ENCODE data around the gene SLC48A1. TPM values are rescaled to one million over a fixed set of nuclear protein-coding genes. Genes with fewer than 3 reads are reported as not detected.

Gene SLC48A1
- total and polyA plus RNA-seq, 2 donors (not counting 3 experiments of a cell fraction or from before 2014, with no cell fraction given): 17.3 to 20.3 TPM

GRCh38 chr12:47800582-47800981 is 27.5 kb downstream of the SLC48A1 start:
- Histone ChIP-seq H3K4me3 (replicated peaks in 1 of 3; ENCODE audit: insufficient read depth in 1 of 3, low read depth in 1 of 3, low read length in 3 of 3) (no peak overlapping the region), H3K9me3 (replicated peaks; ENCODE audit: control insufficient read depth, insufficient read depth, low read length) (no peaks in the 10 kb centered on the region), H3K4me2 (ENCODE audit: insufficient read depth, low read length) (no peak overlapping the region), H3K27me3 (ENCODE audit: control insufficient read depth in 2 of 2, insufficient read depth in 2 of 2, low read length in 2 of 2) (no peaks in the 10 kb centered on the region), H4K20me1 (replicated peaks; ENCODE audit: control insufficient read depth, extremely low read depth, insufficient read depth, low read length) (peaks cover 6% of the 10 kb centered on the region), H3K9ac (replicated peaks; ENCODE audit: extremely low read depth, insufficient read depth, low read length) (no peak overlapping the region), H3K9me1 (replicated peaks; ENCODE audit: control insufficient read depth, extremely low read depth, insufficient read depth, low read length) (no peaks in the 10 kb centered on the region), H2AFZ (ENCODE audit: low read depth, low read length) (no peak overlapping the region), H3K4me1 (ENCODE audit: control insufficient read depth, extremely low read depth, insufficient read depth, low read length) (peaks cover 53% of the 10 kb centered on the region), H3K36me3 (ENCODE audit: control insufficient read depth in 2 of 2, extremely low read depth in 1 of 2, insufficient read depth in 2 of 2, low read length in 2 of 2) (peaks cover 29 to 48% of the 10 kb centered on the region in 2 experiments), H3K79me2 (ENCODE audit: control insufficient read depth, insufficient read depth, low read length) (peaks cover 78% of the 10 kb centered on the region), H3K27ac (ENCODE audit: insufficient read depth, low read depth, low read length) (no peak overlapping the region)
- ChIA-PET POLR2A (no interaction called here), CTCF (interaction anchor here (3.1 to 15.8 kb wide), 3 partner anchors 17 to 35 kb away, joined by 10 to 427 read pairs (median 35); no protein-coding TSS in a partner anchor)
- DNase-seq (ENCODE audit: low read depth, low spot score) (no peak), FAIRE-seq (peak; percentile 12)
- intact Hi-C loops (cut with micrococcal nuclease) (no loop called here), dilution Hi-C loops (cut with MboI; ENCODE audit: extremely low pct_ligation_motif_present, low sequenced_read_pairs) (no loop called here)
- BruUV-seq (replicated peaks): no TSS peak
- TF ChIP-seq EZH2 (IDR thresholded peaks at IDR 0.05; ENCODE audit: borderline replicate concordance, low read depth, low read length, severe bottlenecking) (no peak), CTCF (IDR thresholded peaks at IDR 0.05; ENCODE audit: extremely low read depth in 1 of 2, insufficient read depth in 1 of 2, low read depth in 1 of 2, low read length in 2 of 2) (no peak), JUN (IDR thresholded peaks at IDR 0.05; ENCODE audit: borderline replicate concordance, insufficient read depth, insufficient read length, low read depth) (no peak), GATA2 (IDR thresholded peaks at IDR 0.05; ENCODE audit: insufficient read depth, insufficient read length, low read depth, low read length) (no peak), FOS (IDR thresholded peaks at IDR 0.05; ENCODE audit: borderline replicate concordance, insufficient read depth, low read length) (no peak), POLR2A (IDR thresholded peaks at IDR 0.05; ENCODE audit: low read depth, low read length) (no peak), MYC (IDR thresholded peaks at IDR 0.05; ENCODE audit: low read depth, low read length) (no peak), POLR2AphosphoS5 (IDR thresholded peaks at IDR 0.05; ENCODE audit: insufficient read depth, low read depth, low read length) (no peak)
- TF ChIP-seq, protein P1, sequence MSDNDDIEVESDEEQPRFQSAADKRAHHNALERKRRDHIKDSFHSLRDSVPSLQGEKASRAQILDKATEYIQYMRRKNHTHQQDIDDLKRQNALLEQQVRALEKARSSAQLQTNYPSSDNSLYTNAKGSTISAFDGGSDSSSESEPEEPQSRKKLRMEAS (IDR thresholded peaks at IDR 0.05; ENCODE audit: insufficient read depth, insufficient read length): no peak

All from endothelial cell of umbilical vein (primary cell).